ENCODE data around the gene APOD. TPM values are rescaled to one million over a fixed set of nuclear protein-coding genes. Genes with fewer than 3 reads are reported as not detected.
"Not testable (repeated sequence)": the region's sequence is repeated elsewhere in the genome, so short reads cannot be mapped to it uniquely, and the experiment has no call there.

The APOD gene
- total RNA-seq, result not detected in 2 replicates

GRCh38 chr3:195583831-195584542, at the start of gene APOD:
Gene APOD (minus strand): TSS chr3:195583940. CDS start chr3:195579461, 4,479 bp downstream.
- TF ChIP-seq CTCF (conservative IDR thresholded peaks at IDR 0.05; ENCODE audit: low read depth, low read length), result no peak
- no peak within 1 kb of the TSS for H3K4me3 ChIP-seq (ENCODE audit: low read depth, low read length)
- DNase-seq (ENCODE audit: low read depth), result no peak

GRCh38 chr3:195633351-195633750, 49.6 kb upstream of the APOD start:
- H3K4me3 ChIP-seq (ENCODE audit: low read depth, low read length); DNase-seq (ENCODE audit: low read depth): not testable (repeated sequence)

GRCh38 chr3:195632501-195633185, 48.9 kb upstream of the APOD start:
- H3K4me3 ChIP-seq (ENCODE audit: low read depth, low read length); DNase-seq (ENCODE audit: low read depth): not testable (repeated sequence)

GRCh38 chr3:195632046-195632445, 48.3 kb upstream of the APOD start:
- H3K4me3 ChIP-seq (ENCODE audit: low read depth, low read length); DNase-seq (ENCODE audit: low read depth): not testable (repeated sequence)

- not testable (repeated sequence) for DNase-seq (ENCODE audit: low read depth); H3K4me3 ChIP-seq (ENCODE audit: low read depth, low read length)
Observed at GRCh38 chr3:195630938-195631495, 47.3 kb upstream of the APOD start.

GRCh38 chr3:195630086-195630917, 46.6 kb upstream of the APOD start:
- not testable (repeated sequence) for DNase-seq (ENCODE audit: low read depth); H3K4me3 ChIP-seq (ENCODE audit: low read depth, low read length)

- DNase-seq (ENCODE audit: low read depth); H3K4me3 ChIP-seq (ENCODE audit: low read depth, low read length): not testable (repeated sequence)
Observed at GRCh38 chr3:195629682-195630081, 45.9 kb upstream of the APOD start.

- DNase-seq (ENCODE audit: low read depth); H3K4me3 ChIP-seq (ENCODE audit: low read depth, low read length): not testable (repeated sequence)
Observed at GRCh38 chr3:195628386-195628920, 44.7 kb upstream of the APOD start.

GRCh38 chr3:195627515-195628385, 44.0 kb upstream of the APOD start:
- H3K4me3 ChIP-seq (ENCODE audit: low read depth, low read length); DNase-seq (ENCODE audit: low read depth): not testable (repeated sequence)

- DNase-seq (ENCODE audit: low read depth); H3K4me3 ChIP-seq (ENCODE audit: low read depth, low read length): not testable (repeated sequence)
Observed at GRCh38 chr3:195624603-195625560, 41.1 kb upstream of the APOD start.

- H3K4me3 ChIP-seq (ENCODE audit: low read depth, low read length); DNase-seq (ENCODE audit: low read depth): not testable (repeated sequence)
Observed at GRCh38 chr3:195624171-195624570, 40.4 kb upstream of the APOD start.

- H3K4me3 ChIP-seq (ENCODE audit: low read depth, low read length); DNase-seq (ENCODE audit: low read depth): not testable (repeated sequence)
Observed at GRCh38 chr3:195623217-195623965, 39.7 kb upstream of the APOD start.

- not testable (repeated sequence) for H3K4me3 ChIP-seq (ENCODE audit: low read depth, low read length); DNase-seq (ENCODE audit: low read depth)
Observed at GRCh38 chr3:195622523-195623170, 38.9 kb upstream of the APOD start.

GRCh38 chr3:195622012-195622411, 38.3 kb upstream of the APOD start:
- not testable (repeated sequence) for H3K4me3 ChIP-seq (ENCODE audit: low read depth, low read length); DNase-seq (ENCODE audit: low read depth)

All from epithelial cell of proximal tubule (primary cell).